Small intestine (tissue), 4 donors: ENCODE data around the gene HOXC5. TPM values are rescaled to one million over a fixed set of nuclear protein-coding genes. Genes with fewer than 3 reads are reported as not detected.

Experiments used
- polyA plus RNA-seq, 4 donors: library from polyadenylated mRNA; stranded (reverse) in 3 of 4; unstranded in 1 of 4; fragments of 200-250 nt in 3 of 4; fragments of 120-200 nt in 1 of 4; gene quantifications; one replicate each; pipeline versions ENCODE4 v1.2.1 to v1.2.3, GENCODE V29; 2013
- donor health status: healthy with polysubstance abuse.
- donor health status: Bipolar disorder and iron deficiency.
- donor health status: healthy.

The HOXC5 gene
- polyA plus RNA-seq, 4 donors: 0.63 to 0.65 TPM; not detected in 2

Other genes with a start within 250 kb of the HOXC5 start
- not detected for gene HOXC13, start 94.2 kb upstream of the HOXC5 start, polyA plus RNA-seq
- gene HOXC12, start 78.1 kb upstream of the HOXC5 start, polyA plus RNA-seq: not detected
- gene HOXC11, start 59.9 kb upstream of the HOXC5 start, polyA plus RNA-seq: 1 to 10 TPM in 1 of 4 donors, under 1 TPM in 3; 0.03 to 1.1 (median 0.63) TPM
- gene HOTAIR, start 58.1 kb upstream of the HOXC5 start, polyA plus RNA-seq: under 1 TPM in 1 of 4 donors, not detected in 3; 0.24 TPM
- 1 to 10 TPM in 1 of 4 donors, not detected in 3; 1.2 TPM for gene HOXC10, start 47.9 kb upstream of the HOXC5 start, polyA plus RNA-seq
- gene HOXC9, start 32.9 kb upstream of the HOXC5 start, polyA plus RNA-seq: 1 to 10 TPM in 1 of 4 donors, not detected in 3; 2.2 TPM
- 1 to 10 TPM in 1 of 4 donors, under 1 TPM in 1, not detected in 2; 0.03 to 3.6 TPM for gene HOXC8, start 24.1 kb upstream of the HOXC5 start, polyA plus RNA-seq
- 10 to 100 TPM in 1 of 4 donors, 1 to 10 TPM in 2, not detected in 1; 1.5 to 10.4 (median 1.9) TPM for gene HOXC6, start 4.6 kb upstream of the HOXC5 start, polyA plus RNA-seq
- 1 to 10 TPM in 2 of 4 donors, under 1 TPM in 1, not detected in 1; 0.54 to 8.2 (median 1.1) TPM for gene HOXC4, start 20.8 kb downstream of the HOXC5 start, polyA plus RNA-seq
- gene SMUG1, start 155.9 kb downstream of the HOXC5 start, polyA plus RNA-seq: 10 to 100 TPM; 25.9 to 83.9 (median 52.1) TPM
- 10 to 100 TPM in 2 of 4 donors, 1 to 10 TPM in 2; 2.7 to 40.1 (median 8.3) TPM for gene CBX5, start 247.1 kb downstream of the HOXC5 start, polyA plus RNA-seq
- gene HNRNPA1, start 247.7 kb downstream of the HOXC5 start, polyA plus RNA-seq: 1,000 to 10,000 TPM in 2 of 4 donors, 100 to 1,000 TPM in 2; 408 to 2,228 (median 1,197) TPM